Pancreas (tissue), 10 donors: ENCODE measurements around the gene ARHGAP19. TPM values are rescaled to one million over a fixed set of nuclear protein-coding genes. Genes with fewer than 3 reads are reported as not detected.
A peak's percentile ranks its signal among the peaks of the same experiment; 100 is the strongest.

ENCODE experiments used
- ATAC-seq, 4 donors: fragments of 200-7000 bp; cut with Tn5 transposase; one replicate each; pipeline versions ENCODE4 v1.8.0 to v1.9.1; 2020; ENCODE audit warnings: mild to moderate bottlenecking in 4 of 4, moderate library complexity in 4 of 4
- DNase-seq, 6 donors: peaks; one replicate each; pipeline ENCODE4 v3.0.0-alpha.2; 2020
- FAIRE-seq: peaks from 2 replicates; lab custom pipeline; 2012; peaks lifted over from hg19 to GRCh38; lab: Jason Lieb, UNC
- H3K27ac ChIP-seq, 4 donors: fragments of 200-600 bp; sonication (generic); 1 replicate in 3 of 4; 2 replicates in 1 of 4; pipeline versions ENCODE4 v1.5.0 to v1.8.0; 2020
- H3K27me3 ChIP-seq, 4 donors: fragments of 200-600 bp; one replicate each; pipeline ENCODE4 v1.8.0; 2021
- H3K36me3 ChIP-seq, 3 donors: fragments of 200-600 bp; sonication (generic) in 1 of 3; one replicate each; pipeline versions ENCODE4 v1.5.0 to v1.8.0; 2020 to 2021
- H3K4me1 ChIP-seq, 3 donors: fragments of 200-600 bp; one replicate each; pipeline ENCODE4 v1.8.0; 2021
- H3K4me3 ChIP-seq, 4 donors: fragments of 200-600 bp; sonication (generic) in 2 of 4; one replicate each; pipeline versions ENCODE4 v1.5.0 to v1.8.0; 2020 to 2021
- H3K9me3 ChIP-seq, 4 donors: fragments of 200-600 bp; one replicate each; pipeline ENCODE4 v1.8.0; 2021
- CTCF ChIP-seq, 4 donors: fragments of 200-600 bp; sonication (generic) in 3 of 4; IDR thresholded peaks; one replicate each; pipeline versions ENCODE4 v1.5.0 to v1.8.0; 2021; ENCODE audit warnings: antibody characterized with exemption in 4 of 4
- WGBS, 2 donors: extraction: QIAGEN DNeasy Blood & Tissue Kit; methylation state at CpG; one replicate each; pipeline ENCODE4 v1.1.7; 2013; 5-methylcytosine and 5-hydroxymethylcytosine counted together
- intact Hi-C, 3 donors: fragments of 100-400 bp; cut with DNase I; formaldehyde crosslinking; loops; one replicate each; pipeline versions ENCODE4 v1.11.1 to v1.14.2; 2022
- polyA plus RNA-seq, 2 donors: library from polyadenylated mRNA; stranded (reverse); fragments of 200-250 nt; gene quantifications; one replicate each; pipeline ENCODE4 v1.2.3, GENCODE V29; 2013
- total RNA-seq, 6 donors: library from RNA; stranded (reverse); fragmentation: NEBNext Ultra II Directional in 4 of 6; extraction: Animal tissue kit (Norgen Biotek cat#: 25700) in 4 of 6; gene quantifications; one replicate each; pipeline versions ENCODE4 v1.2.1 to v1.2.4, GENCODE V29; 2021 to 2023
- donor health status: healthy with polysubstance abuse.
- donor health status: DM: no; HTN: no; CAD: no; lungs with moderate emphysema.
- donor health status: DM: no; HTN: no; CAD: no.
- donor health status: control.
- donor health status: control.
- donor health status: Bipolar disorder and iron deficiency.
- donor health status: DM: yes; HTN: yes; CAD: no.
- donor health status: DM: no; HTN: no; CAD: no.
- donor health status: DM: no; HTN: no; CAD: no.
- donor health status: DM: yes; HTN: yes; CAD: no.

Gene ARHGAP19
- total and polyA plus RNA-seq, 8 donors: 1.1 to 4.8 (median 2.4) TPM

- no peak for TF ChIP-seq CTCF (IDR thresholded peaks at IDR 0.05)
- Histone ChIP-seq H3K4me1 (peaks cover 19 to 25% (median 25%) of the 10 kb centered on the region in 3 donors), H3K27ac (peak overlapping the region; percentile 18 to 62 (median 44)), H3K27me3 (no peaks in the 10 kb centered on the region), H3K9me3 (no peaks in the 10 kb centered on the region), H3K36me3 (peaks cover 0 to 7% (median 0%) of the 10 kb centered on the region in 3 donors), H3K4me3 (no peak overlapping the region)
- no peak for FAIRE-seq
- peak; percentile 46 to 75 (median 66) for ATAC-seq
- no peak for DNase-seq
- 36 to 40% methylated on average over 3 of the region's 3 CpGs for WGBS, 2 donors
- intact Hi-C loops: no loop called here
Observed at GRCh38 chr10:97228130-97228774, 64.2 kb downstream of the ARHGAP19 start.

DNA sequence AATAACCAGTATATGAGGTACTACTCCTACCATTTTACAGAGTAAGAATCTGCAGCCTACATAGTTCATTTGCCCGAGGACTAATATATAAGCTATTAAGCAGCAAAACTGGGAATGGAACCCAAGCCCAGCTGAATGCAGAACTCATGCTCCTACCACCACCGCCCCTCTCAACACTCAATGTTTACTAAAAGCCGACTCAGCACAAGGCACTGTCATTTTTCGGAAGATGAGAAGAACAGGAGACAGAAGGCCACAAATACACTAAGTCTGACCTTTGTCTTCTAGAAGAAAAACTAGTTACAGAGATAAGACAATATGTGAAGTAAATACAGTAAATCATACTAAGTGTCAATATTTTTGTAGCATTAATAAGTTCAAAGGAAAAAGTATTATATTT is 66.0 kb downstream of the ARHGAP19 start:
- no peak overlapping the region for H3K27ac ChIP-seq
- H3K4me3 ChIP-seq: no peak overlapping the region
- ATAC-seq (no peak), FAIRE-seq (no peak), DNase-seq (no peak)
- no peak for TF ChIP-seq CTCF (IDR thresholded peaks at IDR 0.05)
- WGBS, 2 donors: 56 to 60% methylated on average over 4 of the region's 4 CpGs
- H3K36me3 ChIP-seq: peaks cover 0 to 7% (median 0%) of the 10 kb centered on the region in 3 donors
- intact Hi-C loops: no loop called here
- H3K27me3 ChIP-seq: no peaks in the 10 kb centered on the region
- H3K4me1 ChIP-seq: peaks cover 19 to 25% (median 25%) of the 10 kb centered on the region in 3 donors
- no peaks in the 10 kb centered on the region for H3K9me3 ChIP-seq

DNA sequence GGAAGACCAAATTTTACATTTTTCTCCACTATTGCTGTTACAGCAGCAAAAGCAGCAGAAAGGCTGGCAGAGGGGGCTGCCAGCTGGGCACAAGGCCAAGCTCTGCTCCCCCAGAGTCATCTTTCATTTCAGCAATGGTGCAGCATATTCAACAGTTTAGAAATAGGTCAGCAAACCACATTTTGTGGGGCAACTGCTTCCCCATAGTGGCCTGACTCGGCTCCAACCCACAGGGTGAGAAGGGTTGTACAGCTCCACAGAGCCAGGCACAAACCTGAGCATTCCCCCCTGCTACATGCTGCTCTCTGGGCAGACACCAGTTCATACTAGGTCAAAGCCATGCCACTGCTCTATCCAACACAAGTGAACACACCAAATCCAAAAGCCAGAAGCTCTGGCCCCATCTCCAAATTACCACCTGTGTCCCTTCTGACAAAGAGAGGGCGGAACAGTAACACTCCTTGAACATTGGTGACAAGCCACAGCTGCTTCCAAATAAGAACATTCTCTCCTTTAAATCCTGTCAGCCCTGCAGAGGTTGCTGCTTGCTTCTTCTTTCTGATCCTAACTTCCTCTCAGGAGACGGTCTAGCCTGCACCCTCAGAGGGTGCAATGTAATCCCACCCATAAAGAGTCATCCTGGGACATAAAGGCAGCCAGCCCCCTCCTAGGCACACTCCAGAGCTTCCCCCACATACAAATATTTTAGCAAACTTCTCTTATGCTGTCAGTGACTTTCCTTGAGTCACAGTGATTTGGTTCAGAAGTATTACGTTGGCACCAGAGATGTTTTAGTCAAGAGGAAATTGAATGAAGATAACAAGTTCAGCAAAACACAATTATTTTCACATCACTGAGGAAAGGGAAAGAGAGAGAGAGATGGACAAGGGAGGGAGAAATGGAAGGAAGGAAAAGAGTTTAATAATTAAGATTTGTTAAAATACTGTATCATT is 67.7 kb downstream of the ARHGAP19 start:
- Histone ChIP-seq H3K9me3 (no peaks in the 10 kb centered on the region), H3K27me3 (no peaks in the 10 kb centered on the region), H3K36me3 (peaks cover 0 to 7% (median 0%) of the 10 kb centered on the region in 3 donors), H3K27ac (no peak overlapping the region), H3K4me3 (no peak overlapping the region), H3K4me1 (peaks cover 19 to 23% (median 22%) of the 10 kb centered on the region in 3 donors)
- intact Hi-C loops: no loop called here
- TF ChIP-seq CTCF (IDR thresholded peaks at IDR 0.05): no peak
- 89 to 94% methylated on average over 4 of the region's 4 CpGs for WGBS, 2 donors
- DNase-seq: no peak
- no peak for FAIRE-seq
- ATAC-seq: no peak

DNA sequence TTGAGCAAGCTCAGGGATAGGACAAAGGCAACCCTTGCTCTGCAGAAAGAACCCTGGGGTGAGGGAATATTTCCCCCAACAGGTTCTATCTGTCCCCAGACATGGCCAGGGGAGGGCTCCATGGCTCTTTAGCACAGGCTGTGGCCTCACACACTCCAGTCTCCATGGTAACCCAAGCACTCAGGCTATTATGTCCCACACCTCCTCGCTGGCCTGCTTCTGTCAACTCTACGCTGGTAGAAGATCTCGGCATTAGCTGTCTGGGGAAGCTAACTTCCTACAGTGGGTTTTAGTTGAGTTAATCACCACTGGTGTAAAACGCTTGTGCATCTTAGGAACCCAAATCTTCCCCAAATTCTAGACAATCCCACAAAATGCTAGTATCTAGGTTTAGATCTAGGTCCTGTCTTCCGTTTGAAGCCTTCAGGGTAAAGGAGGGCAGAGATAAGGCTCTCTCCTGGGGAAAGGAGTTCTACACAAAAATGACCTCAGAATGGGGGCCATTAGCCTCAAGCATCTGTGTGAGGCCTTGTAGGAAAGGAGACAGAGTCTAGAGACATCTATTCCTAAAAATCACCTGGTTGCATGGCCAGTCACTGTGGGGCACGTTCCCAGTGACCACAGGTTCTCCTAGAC is 70.0 kb downstream of the ARHGAP19 start:
- Histone ChIP-seq H3K27me3 (no peaks in the 10 kb centered on the region), H3K9me3 (no peaks in the 10 kb centered on the region), H3K4me3 (no peak overlapping the region), H3K36me3 (peaks cover 0 to 6% (median 0%) of the 10 kb centered on the region in 3 donors), H3K27ac (no peak overlapping the region), H3K4me1 (peaks cover 2 to 8% (median 4%) of the 10 kb centered on the region in 3 donors)
- DNase-seq (no peak), ATAC-seq (peak in 3 of 4 donors; percentile 51 to 87 (median 87)), FAIRE-seq (no peak)
- TF ChIP-seq CTCF (IDR thresholded peaks at IDR 0.05): no peak
- WGBS, 2 donors: 86 to 95% methylated on average over 6 of the region's 6 CpGs
- intact Hi-C loops: no loop called here
